GM23338 (cell line): Measurements from ENCODE around the gene MAPK11.

ENCODE experiments used
- CREB1 ChIP-seq: fragments of 250-450 bp; sonication (Bioruptor Pico); IDR thresholded peaks from 2 replicates; pipeline ENCODE4 v1.5.0; 2020; ENCODE audit warnings: low read depth, mild to moderate bottlenecking, moderate library complexity
- EZH2 ChIP-seq: fragments of 200-600 bp; sonication (generic); IDR thresholded peaks from one replicate; pipeline ENCODE4 v1.8.0; 2017; ENCODE audit warnings: antibody characterized with exemption, mild to moderate bottlenecking, low read depth; ENCODE audit not compliant: unreplicated experiment
- EZH2phosphoT487 ChIP-seq: fragments of 200-600 bp; sonication (generic); IDR thresholded peaks from one replicate; pipeline ENCODE4 v1.8.1; 2018; ENCODE audit warnings: antibody characterized with exemption; ENCODE audit not compliant: unreplicated experiment
- JUNB ChIP-seq: IDR thresholded peaks from one replicate; pipeline ENCODE4 v1.6.1; 2016; ENCODE audit warnings: antibody characterized with exemption; ENCODE audit not compliant: unreplicated experiment
- NANOG ChIP-seq: IDR thresholded peaks from 2 replicates; pipeline ENCODE4 v1.6.1; 2016; ENCODE audit warnings: antibody characterized with exemption, borderline replicate concordance
- POLR2AphosphoS5 ChIP-seq: IDR thresholded peaks from 2 replicates; pipeline ENCODE4 v1.6.1; 2016; ENCODE audit warnings: antibody characterized with exemption, low read depth
- STAT1 ChIP-seq: IDR thresholded peaks from one replicate; pipeline ENCODE4 v1.6.1; 2016; ENCODE audit warnings: antibody characterized with exemption; ENCODE audit not compliant: unreplicated experiment
- ZNF114 ChIP-seq: fragments of 250-450 bp; sonication (Bioruptor Pico); IDR thresholded peaks from 2 replicates; pipeline ENCODE4 v1.5.0; 2020; ENCODE audit warnings: mild to moderate bottlenecking, moderate library complexity
- ZNF331 ChIP-seq: fragments of 250-450 bp; sonication (Bioruptor Pico); IDR thresholded peaks from 2 replicates; pipeline ENCODE4 v1.5.0; 2020; ENCODE audit warnings: low read depth, mild to moderate bottlenecking, moderate library complexity
- TF ChIP-seq, protein P1 (sequence below), 2 experiments: fragments of 200-600 bp in 1 of 2; sonication (generic) in 1 of 2; conservative IDR thresholded peaks; 2 replicates each; pipeline versions ENCODE4 v1.5.1 to v1.6.1; 2016 to 2017; ENCODE audit warnings: antibody characterized with exemption in 2 of 2, low read depth in 2 of 2, mild to moderate bottlenecking in 2 of 2, moderate library complexity in 1 of 2
- TF ChIP-seq, protein P2 (sequence below): IDR thresholded peaks from 2 replicates; pipeline ENCODE4 v1.6.1; 2016; ENCODE audit warnings: antibody characterized with exemption
- TF ChIP-seq, protein P3 (sequence below): IDR thresholded peaks from one replicate; pipeline ENCODE4 v1.6.1; 2018; ENCODE audit warnings: antibody characterized with exemption; ENCODE audit not compliant: unreplicated experiment

DNA sequence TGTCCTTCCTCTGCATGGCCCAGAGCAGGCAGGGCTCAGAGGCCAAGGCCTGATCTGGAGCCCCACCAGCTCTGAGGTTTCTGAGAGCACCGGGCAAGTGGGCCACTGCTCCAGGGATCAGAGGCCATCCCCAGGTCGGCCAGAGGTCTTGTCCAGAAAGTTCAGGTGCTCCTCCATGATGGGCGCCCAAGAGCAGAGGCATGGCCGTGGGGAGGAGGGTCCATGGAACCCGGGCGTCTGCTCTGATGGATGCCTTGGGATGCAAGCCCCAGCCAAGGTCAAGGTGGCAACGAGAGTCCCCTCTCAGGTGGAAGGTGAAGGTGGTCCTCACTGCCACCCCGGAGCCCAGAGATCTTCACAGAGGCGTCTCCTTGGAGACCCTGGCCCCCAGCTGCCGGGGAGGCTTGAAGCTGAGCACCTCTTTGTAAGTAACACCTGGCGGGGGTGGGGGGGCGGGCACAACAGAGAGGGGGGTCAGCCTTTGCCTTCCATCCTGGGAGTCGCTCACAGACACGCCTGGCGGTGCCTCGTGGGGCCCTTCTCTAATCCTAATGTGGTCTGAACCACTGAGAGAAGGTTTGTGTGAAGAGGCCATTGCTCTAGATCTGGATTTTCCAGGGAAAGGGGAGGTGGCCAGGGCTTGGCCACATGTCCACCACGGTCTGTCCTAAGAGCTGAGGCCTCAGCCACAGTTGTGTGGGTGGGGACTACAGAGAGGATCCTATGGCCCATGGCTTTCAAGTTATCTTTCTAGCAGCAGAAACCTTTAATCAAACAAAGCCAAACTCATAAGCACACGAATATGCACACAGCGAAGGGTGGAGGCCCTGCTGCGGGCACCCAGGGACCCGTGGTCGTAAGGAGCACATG lies 16.9 kb downstream of the MAPK11 start:
- TF ChIP-seq, protein P1, sequence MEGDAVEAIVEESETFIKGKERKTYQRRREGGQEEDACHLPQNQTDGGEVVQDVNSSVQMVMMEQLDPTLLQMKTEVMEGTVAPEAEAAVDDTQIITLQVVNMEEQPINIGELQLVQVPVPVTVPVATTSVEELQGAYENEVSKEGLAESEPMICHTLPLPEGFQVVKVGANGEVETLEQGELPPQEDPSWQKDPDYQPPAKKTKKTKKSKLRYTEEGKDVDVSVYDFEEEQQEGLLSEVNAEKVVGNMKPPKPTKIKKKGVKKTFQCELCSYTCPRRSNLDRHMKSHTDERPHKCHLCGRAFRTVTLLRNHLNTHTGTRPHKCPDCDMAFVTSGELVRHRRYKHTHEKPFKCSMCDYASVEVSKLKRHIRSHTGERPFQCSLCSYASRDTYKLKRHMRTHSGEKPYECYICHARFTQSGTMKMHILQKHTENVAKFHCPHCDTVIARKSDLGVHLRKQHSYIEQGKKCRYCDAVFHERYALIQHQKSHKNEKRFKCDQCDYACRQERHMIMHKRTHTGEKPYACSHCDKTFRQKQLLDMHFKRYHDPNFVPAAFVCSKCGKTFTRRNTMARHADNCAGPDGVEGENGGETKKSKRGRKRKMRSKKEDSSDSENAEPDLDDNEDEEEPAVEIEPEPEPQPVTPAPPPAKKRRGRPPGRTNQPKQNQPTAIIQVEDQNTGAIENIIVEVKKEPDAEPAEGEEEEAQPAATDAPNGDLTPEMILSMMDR (conservative IDR thresholded peaks at IDR 0.05; ENCODE audit: low read depth in 2 of 2): no peak
- TF ChIP-seq, protein P2, sequence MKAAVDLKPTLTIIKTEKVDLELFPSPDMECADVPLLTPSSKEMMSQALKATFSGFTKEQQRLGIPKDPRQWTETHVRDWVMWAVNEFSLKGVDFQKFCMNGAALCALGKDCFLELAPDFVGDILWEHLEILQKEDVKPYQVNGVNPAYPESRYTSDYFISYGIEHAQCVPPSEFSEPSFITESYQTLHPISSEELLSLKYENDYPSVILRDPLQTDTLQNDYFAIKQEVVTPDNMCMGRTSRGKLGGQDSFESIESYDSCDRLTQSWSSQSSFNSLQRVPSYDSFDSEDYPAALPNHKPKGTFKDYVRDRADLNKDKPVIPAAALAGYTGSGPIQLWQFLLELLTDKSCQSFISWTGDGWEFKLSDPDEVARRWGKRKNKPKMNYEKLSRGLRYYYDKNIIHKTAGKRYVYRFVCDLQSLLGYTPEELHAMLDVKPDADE: no peak
- TF ChIP-seq, protein P3, sequence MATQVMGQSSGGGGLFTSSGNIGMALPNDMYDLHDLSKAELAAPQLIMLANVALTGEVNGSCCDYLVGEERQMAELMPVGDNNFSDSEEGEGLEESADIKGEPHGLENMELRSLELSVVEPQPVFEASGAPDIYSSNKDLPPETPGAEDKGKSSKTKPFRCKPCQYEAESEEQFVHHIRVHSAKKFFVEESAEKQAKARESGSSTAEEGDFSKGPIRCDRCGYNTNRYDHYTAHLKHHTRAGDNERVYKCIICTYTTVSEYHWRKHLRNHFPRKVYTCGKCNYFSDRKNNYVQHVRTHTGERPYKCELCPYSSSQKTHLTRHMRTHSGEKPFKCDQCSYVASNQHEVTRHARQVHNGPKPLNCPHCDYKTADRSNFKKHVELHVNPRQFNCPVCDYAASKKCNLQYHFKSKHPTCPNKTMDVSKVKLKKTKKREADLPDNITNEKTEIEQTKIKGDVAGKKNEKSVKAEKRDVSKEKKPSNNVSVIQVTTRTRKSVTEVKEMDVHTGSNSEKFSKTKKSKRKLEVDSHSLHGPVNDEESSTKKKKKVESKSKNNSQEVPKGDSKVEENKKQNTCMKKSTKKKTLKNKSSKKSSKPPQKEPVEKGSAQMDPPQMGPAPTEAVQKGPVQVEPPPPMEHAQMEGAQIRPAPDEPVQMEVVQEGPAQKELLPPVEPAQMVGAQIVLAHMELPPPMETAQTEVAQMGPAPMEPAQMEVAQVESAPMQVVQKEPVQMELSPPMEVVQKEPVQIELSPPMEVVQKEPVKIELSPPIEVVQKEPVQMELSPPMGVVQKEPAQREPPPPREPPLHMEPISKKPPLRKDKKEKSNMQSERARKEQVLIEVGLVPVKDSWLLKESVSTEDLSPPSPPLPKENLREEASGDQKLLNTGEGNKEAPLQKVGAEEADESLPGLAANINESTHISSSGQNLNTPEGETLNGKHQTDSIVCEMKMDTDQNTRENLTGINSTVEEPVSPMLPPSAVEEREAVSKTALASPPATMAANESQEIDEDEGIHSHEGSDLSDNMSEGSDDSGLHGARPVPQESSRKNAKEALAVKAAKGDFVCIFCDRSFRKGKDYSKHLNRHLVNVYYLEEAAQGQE: no peak
- TF ChIP-seq POLR2AphosphoS5: no peak
- TF ChIP-seq EZH2: no peak
- TF ChIP-seq EZH2phosphoT487: no peak
- no peak for TF ChIP-seq ZNF331 (CRISPR knock-in tag)
- no peak for TF ChIP-seq STAT1
- no peak for TF ChIP-seq ZNF114 (CRISPR knock-in tag)
- TF ChIP-seq JUNB: no peak
- no peak for TF ChIP-seq NANOG
- TF ChIP-seq CREB1 (CRISPR knock-in tag): no peak
